Heart left ventricle (tissue), 13 donors: ENCODE data around the gene SLC6A7.

Source experiments
- POLR2A ChIP-seq, 2 donors: fragments of 450-650 bp; IDR thresholded peaks; one replicate each; pipeline ENCODE4 v1.6.1; 2017; ENCODE audit warnings: antibody characterized with exemption in 2 of 2, mild to moderate bottlenecking in 2 of 2, moderate library complexity in 2 of 2
- TF ChIP-seq, protein P1 (sequence below), 12 donors: fragments of 200-600 bp; sonication (generic) in 4 of 12; IDR thresholded peaks; one replicate each; pipeline versions ENCODE4 v1.5.0 to v1.8.0; 2018 to 2022; ENCODE audit warnings: antibody characterized with exemption in 12 of 12, mild to moderate bottlenecking in 5 of 12
- donor health status: ischemic (EF 13 %, LVEDD 7.1; RV severe dilation, severe dysfunction).
- donor health status: DM: no; HTN: yes; CAD: no.
- donor health status: DM: no; HTN: no; CAD: no.
- donor health status: ischemic (EF 25% LVEDD 6.9; RV normal size, moderate dysfunction).
- donor health status: ischemic (EF 25% LVEDD 5.7; RV mildly dilated, moderate dysfunction).
- donor health status: ischemic (EF 35%, LVEDD 5.7; RV mildly dilated, moderate dysfunction).
- donor health status: nonischemic (EF 11% LVEDD 7.7; RV severe dilation, severe dysfunction).
- donor health status: DM: yes; HTN: yes; CAD: no.
- donor health status: PGD.
- donor health status: ischemic (EF 29% LVEDD 5.4; RV normal size, mild dysfunction).
- donor health status: nonischemic (EF 23%, LVEDD 6.1; RV moderate dilation, normal function).

DNA sequence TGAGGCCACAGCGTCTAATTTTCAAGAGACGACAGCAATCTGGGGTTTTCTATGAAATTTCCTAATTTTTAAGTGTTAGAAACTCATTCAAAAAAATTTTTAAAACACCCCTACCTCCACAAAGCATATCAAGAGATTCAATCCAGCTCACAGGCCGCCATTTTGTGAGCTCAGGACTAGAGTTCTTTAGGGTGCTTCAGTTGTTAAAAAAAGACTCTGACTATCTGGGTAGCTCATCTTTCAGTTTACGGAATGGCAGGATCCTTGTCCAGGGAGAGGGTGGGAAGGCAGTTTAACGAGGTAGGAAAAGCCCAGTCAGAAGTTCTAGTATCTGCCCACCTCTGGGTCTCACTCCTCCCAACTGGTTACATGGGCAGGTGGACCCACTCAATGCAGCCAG, 56.6 kb downstream of the SLC6A7 start:
- TF ChIP-seq, protein P1, sequence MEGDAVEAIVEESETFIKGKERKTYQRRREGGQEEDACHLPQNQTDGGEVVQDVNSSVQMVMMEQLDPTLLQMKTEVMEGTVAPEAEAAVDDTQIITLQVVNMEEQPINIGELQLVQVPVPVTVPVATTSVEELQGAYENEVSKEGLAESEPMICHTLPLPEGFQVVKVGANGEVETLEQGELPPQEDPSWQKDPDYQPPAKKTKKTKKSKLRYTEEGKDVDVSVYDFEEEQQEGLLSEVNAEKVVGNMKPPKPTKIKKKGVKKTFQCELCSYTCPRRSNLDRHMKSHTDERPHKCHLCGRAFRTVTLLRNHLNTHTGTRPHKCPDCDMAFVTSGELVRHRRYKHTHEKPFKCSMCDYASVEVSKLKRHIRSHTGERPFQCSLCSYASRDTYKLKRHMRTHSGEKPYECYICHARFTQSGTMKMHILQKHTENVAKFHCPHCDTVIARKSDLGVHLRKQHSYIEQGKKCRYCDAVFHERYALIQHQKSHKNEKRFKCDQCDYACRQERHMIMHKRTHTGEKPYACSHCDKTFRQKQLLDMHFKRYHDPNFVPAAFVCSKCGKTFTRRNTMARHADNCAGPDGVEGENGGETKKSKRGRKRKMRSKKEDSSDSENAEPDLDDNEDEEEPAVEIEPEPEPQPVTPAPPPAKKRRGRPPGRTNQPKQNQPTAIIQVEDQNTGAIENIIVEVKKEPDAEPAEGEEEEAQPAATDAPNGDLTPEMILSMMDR (IDR thresholded peaks at IDR 0.05), result no peak
- TF ChIP-seq POLR2A (IDR thresholded peaks at IDR 0.05), result no peak
